Dermis microvascular lymphatic vessel endothelial cell (primary cell): ENCODE measurements around the gene ARHGAP5. TPM values are rescaled to one million over a fixed set of nuclear protein-coding genes. Genes with fewer than 3 reads are reported as not detected.

Experiments
- DNase-seq, 2 donors: peaks; one replicate each; pipeline versions ENCODE4 v3.0.0 to v3.0.0-alpha.2; 2010; ENCODE audit warnings: low read depth in 2 of 2
- total RNA-seq: library from RNA; depleted of rRNA; stranded (reverse); fragments of >200 nt; gene quantifications from 2 replicates; pipeline ENCODE4 v1.2.1, GENCODE V29; 2014

ARHGAP5 gene
- total RNA-seq, 1 donor from 2014 or later: 24.5 TPM

DNA sequence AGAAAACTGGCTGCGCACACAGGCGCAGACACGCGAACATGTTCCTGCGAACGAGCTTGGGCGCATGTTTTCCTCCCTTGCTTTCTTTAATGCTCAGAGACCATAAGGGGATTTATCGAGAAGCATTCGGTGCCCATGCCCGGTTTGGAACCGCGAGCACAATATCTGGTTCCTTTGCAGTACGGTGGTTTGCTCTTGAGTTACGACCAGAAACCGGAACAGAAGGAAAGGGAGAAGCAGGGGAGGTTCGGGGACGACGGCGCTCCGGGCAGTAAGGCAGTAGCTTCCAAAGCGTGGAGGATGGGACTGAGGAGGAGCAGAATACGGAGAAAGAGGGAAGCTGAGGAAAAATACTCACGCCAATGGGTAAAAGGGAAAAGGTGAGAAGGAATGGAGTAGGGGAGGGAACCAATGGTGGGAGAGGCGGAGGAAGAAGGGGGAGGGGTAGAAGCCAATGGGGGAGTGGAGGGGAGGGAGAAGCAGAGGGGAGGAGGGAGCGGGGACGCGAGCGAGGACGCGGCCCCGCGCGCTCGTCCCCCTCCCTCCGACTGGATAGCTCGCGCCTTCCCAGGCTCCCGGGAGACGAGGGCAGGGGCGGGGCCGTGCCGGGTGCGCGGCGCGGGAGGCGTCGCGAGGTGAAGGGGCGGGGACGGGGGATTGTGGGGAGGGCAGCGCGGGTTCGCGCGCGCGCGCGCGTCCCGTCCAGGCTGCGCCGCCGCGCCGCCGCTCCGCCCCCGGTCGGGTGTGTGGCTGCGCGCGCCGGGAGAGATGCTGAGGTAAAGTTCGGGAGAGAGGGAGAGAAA is 625 bp upstream of the ARHGAP5 start:
- peak; percentile 81 to 97 for DNase-seq

- DNase-seq: peak in 1 of 2 donors; percentile 54
These were observed 1.1 kb downstream of the ARHGAP5 start for GRCh38 chr14:32078023-32078857.

- peak in 1 of 2 donors; percentile 17 for DNase-seq
These were observed 1.7 kb downstream of the ARHGAP5 start for GRCh38 chr14:32078858-32079216.

DNA sequence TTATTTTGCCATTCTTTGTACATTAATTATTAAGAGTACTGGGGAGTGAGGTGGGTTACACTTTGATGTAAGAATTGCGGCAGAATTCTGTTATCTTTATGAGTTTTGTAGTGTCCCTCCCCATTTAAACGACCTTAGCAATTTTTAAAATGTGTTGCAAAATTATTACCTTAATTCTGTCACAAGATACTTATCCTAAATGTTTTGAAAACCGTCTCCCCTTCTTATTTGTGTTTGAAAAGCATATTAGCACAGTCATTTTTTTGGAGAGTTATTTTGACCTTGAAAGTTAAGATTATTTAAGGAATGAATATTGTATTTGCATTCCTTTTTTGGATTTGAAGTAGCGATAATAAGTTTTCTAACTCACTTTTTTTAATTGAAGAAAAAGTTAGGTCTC is 2.2 kb downstream of the ARHGAP5 start:
- DNase-seq: no peak

DNA sequence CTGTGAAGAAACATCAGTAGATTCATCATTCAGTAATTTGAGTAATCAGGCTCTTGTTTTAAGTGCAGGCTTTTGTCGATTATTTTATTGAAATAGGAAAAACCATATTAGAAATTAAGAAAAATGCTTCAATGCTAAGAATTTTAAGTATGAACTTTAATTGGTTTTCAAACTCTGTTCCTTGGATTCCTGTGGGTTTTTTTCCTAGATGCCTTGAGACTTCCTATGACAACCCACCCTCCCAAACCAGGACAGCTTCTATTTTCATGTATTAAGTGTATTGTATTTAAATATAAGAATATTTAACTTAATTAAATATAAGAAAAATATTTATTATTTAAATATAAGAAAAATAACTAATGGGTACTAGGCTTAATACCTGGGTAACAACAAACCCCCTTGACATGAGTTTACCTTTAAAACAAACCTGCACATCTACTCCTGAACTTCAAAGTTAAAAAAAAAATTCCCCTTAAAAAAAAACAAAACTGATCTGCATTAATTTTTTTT is 3.0 kb downstream of the ARHGAP5 start:
- no peak for DNase-seq

DNA sequence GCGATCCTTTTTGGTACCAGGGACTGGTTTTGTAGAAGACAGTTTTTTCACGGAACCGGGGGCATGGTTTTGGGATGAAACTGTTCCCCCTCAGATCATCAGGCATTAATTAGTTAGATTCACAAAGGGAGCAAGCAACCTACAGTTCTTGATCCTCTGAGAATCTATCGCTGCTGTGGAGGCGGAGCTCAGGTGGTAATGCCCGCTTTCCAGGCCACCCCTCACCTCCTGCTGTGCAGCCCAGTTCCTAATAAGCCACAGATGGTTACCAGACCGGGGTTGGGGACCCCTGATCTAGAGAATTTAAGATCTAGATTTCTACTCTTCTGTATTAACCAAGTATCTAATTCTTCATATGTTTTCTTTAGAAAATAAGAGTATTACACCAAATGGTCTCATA is 4.8 kb downstream of the ARHGAP5 start:
- DNase-seq: no peak

DNA sequence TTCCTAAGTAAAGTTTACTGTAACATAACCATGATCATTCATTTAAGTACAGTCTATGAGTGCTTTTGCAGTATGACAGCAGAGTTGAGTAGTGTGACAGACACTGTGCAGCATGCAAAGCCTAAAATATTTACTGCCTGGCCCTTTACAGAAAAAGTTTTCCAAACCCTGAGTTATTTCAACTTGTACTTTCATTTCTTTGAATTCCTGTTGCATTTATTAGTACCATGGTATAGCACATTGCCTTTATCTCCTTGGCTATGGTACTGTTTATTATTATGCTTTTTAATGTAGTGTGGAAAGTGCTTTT is 6.2 kb downstream of the ARHGAP5 start:
- no peak for DNase-seq

GRCh38 chr14:32083789-32084188 is 6.7 kb downstream of the ARHGAP5 start:
- DNase-seq: no peak

DNA sequence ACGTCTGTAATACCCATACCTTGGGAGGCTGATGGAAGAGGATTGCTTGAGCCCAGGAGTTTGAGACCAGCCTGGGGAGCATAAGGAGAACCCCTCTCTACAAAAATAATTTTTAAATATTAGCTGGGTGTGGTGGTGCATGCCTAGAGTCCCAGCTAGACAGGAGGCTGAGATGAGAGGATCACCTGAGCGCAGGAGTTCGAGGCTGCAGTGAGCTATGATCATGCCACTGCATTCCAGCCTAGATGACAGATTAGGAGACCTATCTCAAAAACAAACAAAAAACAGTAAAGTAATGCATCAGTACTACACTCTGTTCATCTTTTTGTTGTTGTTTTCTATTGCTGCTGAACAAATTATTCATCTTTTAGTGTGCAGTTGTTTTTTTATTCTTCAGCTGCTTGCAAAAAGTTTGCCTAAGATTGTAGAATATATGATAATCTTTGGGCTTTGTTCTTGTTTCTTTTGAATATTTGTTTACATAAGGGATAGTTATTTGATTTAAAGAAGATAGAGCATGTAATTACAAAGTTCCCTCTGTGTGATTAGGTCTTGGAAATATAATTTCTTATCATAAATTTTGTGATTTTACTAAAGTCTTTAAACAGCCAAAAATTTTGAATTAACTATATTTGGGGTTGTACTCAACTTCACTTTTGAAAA is 8.2 kb downstream of the ARHGAP5 start:
- DNase-seq: no peak

DNA sequence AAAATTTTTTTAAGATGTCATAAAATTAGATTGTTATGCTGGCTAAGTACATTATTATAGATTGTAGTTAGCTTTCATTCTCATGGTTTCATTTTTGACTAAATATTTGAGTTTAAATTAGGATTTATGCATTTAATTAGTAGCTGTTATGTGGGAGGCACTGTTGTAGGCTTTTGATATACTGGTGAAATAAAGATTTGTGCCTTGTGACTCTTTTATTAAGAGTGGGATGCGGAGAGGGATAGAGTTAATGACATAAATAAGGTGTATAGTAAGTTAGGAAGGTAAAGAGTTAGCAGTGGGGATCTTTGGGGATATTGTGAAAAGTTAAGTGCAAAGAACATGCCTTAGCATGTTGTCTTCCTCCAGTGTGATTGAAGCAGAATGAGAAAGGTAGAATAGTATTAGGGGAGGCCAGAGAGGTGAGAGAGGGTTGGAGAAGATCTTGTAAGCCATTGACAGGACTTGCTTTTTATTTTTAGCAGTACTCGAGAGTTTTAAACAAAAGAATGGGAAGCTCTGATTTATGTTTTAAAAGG is 8.8 kb downstream of the ARHGAP5 start:
- DNase-seq: no peak

DNA sequence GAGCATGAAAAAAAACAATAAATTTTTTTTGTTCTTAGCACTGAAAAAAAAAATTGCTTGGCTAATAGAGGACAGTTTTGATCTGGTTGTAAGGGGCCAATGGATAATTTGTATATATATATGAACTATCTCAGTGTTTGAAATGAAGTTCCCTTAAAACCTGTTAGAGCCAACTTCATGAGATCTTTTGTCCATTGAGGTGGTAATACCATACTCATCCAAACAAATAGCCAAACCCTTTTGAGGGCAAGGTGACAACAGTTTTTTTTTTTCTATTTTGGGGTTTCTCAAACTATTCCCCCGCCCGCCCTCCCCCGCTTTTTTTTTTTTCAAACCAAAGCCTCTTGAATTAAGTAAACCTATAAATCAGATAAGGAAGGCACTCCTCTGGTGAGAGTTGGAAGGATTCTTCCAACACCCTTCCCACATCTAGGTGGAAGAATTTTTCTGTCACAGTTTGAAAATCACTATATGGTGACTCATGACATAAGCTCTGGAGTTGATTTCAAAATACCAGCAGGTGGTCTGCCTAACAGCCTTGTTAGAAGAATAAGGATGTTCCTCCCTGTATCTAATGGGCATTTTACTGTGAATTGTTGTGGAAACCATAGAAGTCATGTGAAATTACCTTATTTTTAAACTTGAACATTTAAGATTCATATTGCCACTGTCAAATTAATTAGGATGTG is 10.2 kb downstream of the ARHGAP5 start:
- no peak for DNase-seq

GRCh38 chr14:32087907-32088306 is 10.8 kb downstream of the ARHGAP5 start:
- DNase-seq: no peak

GRCh38 chr14:32090686-32091085 is 13.6 kb downstream of the ARHGAP5 start:
- DNase-seq: no peak

- DNase-seq: no peak
These were observed 22.4 kb downstream of the ARHGAP5 start for GRCh38 chr14:32099473-32099872.

- no peak for DNase-seq
These were observed 23.1 kb downstream of the ARHGAP5 start for GRCh38 chr14:32100175-32100574.

GRCh38 chr14:32102152-32102787 is 25.2 kb downstream of the ARHGAP5 start:
- DNase-seq: no peak

GRCh38 chr14:32102968-32103367 is 25.9 kb downstream of the ARHGAP5 start:
- no peak for DNase-seq

DNA sequence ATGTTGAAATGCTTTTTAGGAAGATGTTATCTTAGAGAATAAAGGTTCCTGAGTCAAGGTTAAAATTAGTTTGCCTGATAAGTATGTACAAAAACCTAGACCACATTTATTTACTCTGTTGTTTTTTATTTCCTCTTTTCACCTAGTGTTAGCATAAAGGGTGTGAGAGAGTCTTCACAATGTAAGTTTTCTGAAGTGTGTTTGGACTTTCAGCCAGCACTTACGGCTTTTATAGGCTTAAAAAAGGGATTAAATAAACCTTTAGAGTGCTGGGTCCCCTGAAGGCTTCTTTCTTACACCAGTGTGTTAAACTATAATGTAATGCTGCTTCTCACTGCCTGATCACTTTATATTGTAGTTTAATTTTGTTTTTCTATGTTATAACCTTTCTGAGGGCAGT is 27.2 kb downstream of the ARHGAP5 start:
- no peak for DNase-seq

DNA sequence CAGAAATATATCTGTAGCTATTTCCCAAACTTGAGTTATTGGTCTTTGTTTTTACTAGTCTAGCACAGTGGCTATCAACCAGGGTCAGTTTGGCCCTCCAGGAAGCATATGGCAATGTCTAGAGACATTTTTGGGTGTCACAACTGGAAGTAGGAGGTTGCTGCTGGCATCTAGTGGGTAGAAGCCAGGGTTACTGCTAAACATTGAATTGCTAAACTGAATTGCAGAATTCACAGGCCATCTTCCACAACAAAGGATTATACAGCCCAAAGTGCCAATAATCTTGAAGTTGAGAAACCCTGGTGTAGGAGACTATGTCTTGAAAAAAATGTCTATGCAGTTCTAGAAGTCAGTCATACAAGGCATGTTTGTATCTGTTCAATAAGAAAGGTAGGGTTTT is 27.7 kb downstream of the ARHGAP5 start:
- DNase-seq: no peak

- DNase-seq: peak in 1 of 2 donors; percentile 5
These were observed 32.8 kb downstream of the ARHGAP5 start for GRCh38 chr14:32109676-32110547.
